Fibroblast of lung (primary cell): Measurements from ENCODE around the gene PLCG1.

ENCODE experiments used
- EZH2 ChIP-seq: IDR thresholded peaks from 2 replicates; pipeline ENCODE4 v1.5.1; 2012; ENCODE audit warnings: low read length, control low read depth, mild to moderate bottlenecking; ENCODE audit errors: missing control alignments
- TF ChIP-seq, protein P1 (sequence below), 2 donors: IDR thresholded peaks in 1 of 2; conservative IDR thresholded peaks in 1 of 2; 1 replicate in 1 of 2; 2 replicates in 1 of 2; pipeline ENCODE4 v1.5.1; 2011 to 2012; ENCODE audit warnings: low read length in 2 of 2, control low read depth in 1 of 2, inconsistent platforms in 1 of 2, low read depth in 1 of 2, mild to moderate bottlenecking in 1 of 2

- TF ChIP-seq EZH2, result no peak
- TF ChIP-seq, protein P1, sequence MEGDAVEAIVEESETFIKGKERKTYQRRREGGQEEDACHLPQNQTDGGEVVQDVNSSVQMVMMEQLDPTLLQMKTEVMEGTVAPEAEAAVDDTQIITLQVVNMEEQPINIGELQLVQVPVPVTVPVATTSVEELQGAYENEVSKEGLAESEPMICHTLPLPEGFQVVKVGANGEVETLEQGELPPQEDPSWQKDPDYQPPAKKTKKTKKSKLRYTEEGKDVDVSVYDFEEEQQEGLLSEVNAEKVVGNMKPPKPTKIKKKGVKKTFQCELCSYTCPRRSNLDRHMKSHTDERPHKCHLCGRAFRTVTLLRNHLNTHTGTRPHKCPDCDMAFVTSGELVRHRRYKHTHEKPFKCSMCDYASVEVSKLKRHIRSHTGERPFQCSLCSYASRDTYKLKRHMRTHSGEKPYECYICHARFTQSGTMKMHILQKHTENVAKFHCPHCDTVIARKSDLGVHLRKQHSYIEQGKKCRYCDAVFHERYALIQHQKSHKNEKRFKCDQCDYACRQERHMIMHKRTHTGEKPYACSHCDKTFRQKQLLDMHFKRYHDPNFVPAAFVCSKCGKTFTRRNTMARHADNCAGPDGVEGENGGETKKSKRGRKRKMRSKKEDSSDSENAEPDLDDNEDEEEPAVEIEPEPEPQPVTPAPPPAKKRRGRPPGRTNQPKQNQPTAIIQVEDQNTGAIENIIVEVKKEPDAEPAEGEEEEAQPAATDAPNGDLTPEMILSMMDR (conservative IDR thresholded peaks at IDR 0.05 in 1 of 2, IDR thresholded peaks at IDR 0.05 in 1 of 2; ENCODE audit: low read depth in 1 of 2, low read length in 2 of 2), result no peak
Measured at GRCh38 chr20:41100001-41100480, 37.3 kb upstream of the PLCG1 start.
